GM10266 (cell line): Measurements from ENCODE around the gene ARSD.
"Not testable (repeated sequence)": the region's sequence is repeated elsewhere in the genome, so short reads cannot be mapped to it uniquely, and the experiment has no call there.

ENCODE experiments used
- DNase-seq: peaks from one replicate; pipeline ENCODE4 v3.0.0; 2012; ENCODE audit errors: extremely low spot score
- TF ChIP-seq, protein P1 (sequence below): IDR thresholded peaks from 2 replicates; pipeline ENCODE4 v1.5.1; 2012; ENCODE audit warnings: mild to moderate bottlenecking, low read depth; ENCODE audit not compliant: control insufficient read depth, insufficient read depth; ENCODE audit errors: missing control alignments

The ARSD gene

DNA sequence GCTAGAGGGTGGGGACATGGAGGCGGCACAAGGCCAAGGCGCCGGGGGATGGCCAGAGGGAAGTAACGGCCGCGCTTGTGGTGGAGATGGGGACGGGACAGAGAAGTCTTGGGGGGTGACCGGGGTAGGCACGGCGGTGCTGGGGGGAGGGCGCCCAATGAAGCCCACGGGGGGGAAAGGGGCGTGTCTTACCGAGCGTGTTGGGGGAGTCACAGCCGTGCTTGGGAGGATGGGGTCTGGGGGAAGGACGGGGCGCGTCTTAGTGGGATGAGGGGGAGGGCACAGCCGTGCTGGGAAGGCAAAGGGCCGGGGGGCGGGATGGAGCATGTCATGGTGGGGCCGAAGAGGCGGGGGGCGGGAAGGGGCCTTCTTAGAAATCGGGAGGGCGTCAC lies 952 bp downstream of the ARSD start:
- DNase-seq, result peak; percentile 6

DNA sequence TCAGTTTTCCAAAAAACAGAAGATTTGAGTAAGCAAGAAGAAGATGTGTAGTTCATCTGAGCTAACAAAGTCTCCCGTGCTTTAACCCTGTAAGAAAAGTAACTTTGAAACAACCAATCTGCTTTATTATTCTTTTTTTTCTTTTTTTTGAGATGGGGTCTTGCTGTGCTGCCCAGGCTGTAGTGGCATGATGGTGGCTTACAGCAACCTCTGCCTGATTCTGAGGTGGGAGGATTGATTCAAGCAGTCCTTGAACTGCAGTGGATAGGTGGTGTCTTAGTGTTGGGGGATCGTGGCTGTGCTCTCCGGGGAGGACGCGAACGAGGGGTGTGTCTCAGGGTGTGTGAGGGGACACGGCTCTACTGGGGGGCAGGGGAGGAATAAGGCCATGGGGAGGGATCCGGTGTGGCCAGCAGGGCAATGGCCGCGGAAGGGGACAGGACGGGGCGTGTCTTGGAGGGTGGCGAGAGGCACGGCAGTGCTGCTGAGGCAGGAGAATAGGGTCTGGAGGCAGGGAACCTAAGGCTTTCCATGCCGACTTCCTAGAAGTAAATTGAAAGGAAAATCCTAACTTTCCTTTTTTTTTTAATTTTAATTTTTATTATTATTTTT lies 2.4 kb downstream of the ARSD start:
- DNase-seq, result no peak
- TF ChIP-seq, protein P1, sequence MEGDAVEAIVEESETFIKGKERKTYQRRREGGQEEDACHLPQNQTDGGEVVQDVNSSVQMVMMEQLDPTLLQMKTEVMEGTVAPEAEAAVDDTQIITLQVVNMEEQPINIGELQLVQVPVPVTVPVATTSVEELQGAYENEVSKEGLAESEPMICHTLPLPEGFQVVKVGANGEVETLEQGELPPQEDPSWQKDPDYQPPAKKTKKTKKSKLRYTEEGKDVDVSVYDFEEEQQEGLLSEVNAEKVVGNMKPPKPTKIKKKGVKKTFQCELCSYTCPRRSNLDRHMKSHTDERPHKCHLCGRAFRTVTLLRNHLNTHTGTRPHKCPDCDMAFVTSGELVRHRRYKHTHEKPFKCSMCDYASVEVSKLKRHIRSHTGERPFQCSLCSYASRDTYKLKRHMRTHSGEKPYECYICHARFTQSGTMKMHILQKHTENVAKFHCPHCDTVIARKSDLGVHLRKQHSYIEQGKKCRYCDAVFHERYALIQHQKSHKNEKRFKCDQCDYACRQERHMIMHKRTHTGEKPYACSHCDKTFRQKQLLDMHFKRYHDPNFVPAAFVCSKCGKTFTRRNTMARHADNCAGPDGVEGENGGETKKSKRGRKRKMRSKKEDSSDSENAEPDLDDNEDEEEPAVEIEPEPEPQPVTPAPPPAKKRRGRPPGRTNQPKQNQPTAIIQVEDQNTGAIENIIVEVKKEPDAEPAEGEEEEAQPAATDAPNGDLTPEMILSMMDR, result no peak

More for the DNA sequence above, 952 bp downstream of the ARSD start:
- TF ChIP-seq, protein P1, result no peak

DNA sequence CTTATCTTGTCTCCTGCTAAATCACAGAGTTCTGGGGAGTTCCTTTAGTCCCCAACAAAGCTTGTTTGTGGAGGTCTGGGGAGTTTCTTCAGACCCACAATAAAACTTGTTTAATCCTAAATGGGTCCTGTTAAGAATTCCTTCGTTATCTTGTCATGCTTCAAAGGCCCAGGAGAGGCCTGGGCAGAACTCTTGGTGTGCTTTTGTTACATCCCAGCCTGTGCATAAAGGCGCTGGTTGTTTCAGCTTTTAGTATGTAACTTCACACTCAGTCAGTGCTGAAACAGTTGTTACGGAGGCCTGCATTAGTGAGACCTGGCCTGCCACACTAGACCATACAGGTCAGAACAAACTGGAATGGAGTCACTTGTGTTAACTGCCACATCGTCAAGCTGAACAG lies 2.9 kb downstream of the ARSD start:
- DNase-seq, result not testable (repeated sequence)

DNA sequence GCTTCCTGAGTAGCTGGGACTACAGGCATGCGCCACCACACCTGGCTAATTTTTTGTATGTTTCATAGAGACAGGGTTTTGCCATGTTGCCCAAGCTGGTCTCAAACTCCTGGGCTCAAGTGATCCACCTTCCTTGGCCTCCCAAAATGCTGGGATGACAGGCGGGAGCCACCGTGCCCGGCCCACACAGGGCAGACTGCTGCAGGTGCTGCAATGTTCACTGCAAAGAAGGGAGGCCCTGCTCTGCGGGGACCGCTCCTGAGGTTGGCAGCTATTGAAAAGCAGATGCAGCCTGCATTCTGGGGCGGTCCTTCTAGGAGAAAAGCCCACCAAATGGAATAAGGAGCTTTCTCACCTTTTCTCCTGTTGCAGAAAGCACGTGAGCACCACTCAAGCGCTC lies 5.0 kb downstream of the ARSD start:
- no peak for DNase-seq
- TF ChIP-seq, protein P1, result no peak

DNA sequence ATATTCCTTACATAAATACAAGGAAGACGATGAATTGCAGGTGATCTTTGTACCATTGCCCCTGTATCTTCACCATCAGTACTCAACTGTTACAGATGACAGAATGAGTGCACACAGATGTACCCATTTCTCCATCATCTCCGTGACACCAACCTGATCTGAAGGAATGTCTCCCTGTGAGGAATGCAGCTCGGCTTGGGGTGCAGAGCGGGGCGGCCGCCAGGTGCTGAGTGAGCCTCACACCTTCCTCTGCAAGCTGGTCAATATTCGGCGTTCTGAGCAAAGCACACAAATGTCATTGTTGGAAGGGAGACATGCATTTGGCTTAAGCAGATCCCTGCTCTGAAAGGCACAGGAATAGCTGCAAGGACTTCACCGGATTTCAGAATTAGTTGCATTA lies 7.4 kb downstream of the ARSD start:
- TF ChIP-seq, protein P1, result no peak
- no peak for DNase-seq

DNA sequence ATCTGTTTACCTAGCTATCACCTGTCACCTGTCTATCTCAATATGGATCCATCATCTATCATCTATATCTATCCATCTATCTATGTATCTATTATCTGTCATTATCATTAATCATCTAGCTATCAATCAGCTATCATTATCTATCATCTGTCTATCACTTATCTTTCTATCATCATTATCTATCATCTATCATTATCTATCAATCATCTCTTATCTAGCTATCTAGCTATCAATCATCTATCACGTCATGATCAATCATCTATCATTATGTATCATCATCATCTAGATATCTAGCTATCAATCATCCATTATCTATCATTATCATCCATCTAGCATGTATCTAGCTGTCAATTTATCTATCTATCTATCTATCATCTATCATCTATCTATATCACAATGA lies 7.9 kb downstream of the ARSD start:
- TF ChIP-seq, protein P1, result no peak
- DNase-seq, result no peak

DNA sequence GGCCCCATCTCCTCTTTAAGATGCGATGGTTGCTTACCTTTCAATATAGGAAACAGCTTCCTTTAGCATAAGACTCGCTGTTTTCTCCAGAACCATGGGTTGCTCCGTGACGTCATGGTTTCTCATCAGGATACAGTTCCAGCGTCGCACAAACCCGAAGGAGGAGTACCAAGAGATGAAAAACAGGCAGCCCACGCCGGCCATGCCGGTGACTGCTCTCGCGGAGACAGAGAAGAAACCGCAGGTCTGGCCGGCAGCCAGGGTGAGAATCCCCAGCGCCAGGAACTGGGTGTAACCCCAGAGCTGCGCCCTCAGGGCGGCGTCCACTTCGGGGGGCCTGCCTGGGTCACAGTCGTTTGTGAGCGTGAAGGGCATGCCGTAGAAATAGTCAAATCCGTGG lies 11.4 kb downstream of the ARSD start:
- no peak for DNase-seq
- TF ChIP-seq, protein P1, result no peak

DNA sequence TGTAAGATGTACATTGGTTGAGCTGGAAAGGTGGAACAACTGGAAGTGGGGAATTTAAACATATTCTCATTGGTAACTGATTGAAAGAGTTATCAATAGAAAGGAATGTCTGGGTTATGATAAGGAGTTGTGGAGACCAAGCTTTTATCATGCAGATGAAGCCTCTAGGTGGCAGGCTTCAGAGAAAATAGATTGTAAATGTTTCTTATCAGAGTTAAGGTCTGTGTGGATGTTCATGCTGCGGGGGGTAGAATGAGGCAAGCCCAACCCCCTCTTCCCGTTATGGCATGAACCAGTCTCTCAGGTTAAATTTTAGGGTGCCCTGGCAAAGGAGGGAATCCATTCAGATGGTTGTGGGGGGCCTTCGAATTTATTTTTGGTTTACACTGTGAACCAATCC lies 16.0 kb downstream of the ARSD start:
- TF ChIP-seq, protein P1, result no peak
- DNase-seq, result no peak
